Stimulated activated naive B cell treated with anti-CD40 and anti-IgM and Interleukin-4, amounts not matched to agents 10 μg/mL and 1 μg/mL and 100 μg/mL, for 72 hours (primary cell): ENCODE measurements around the gene NOP16.
A peak's percentile ranks its signal among the peaks of the same experiment; 100 is the strongest.

Experiments used
- ATAC-seq, 2 donors: fragments of 150-1000 bp; cut with Tn5 transposase; replicated peaks; 2 replicates each; pipeline ENCODE4 v1.10.0; 2021; ENCODE audit warnings: moderate library complexity in 1 of 2
- DNase-seq: peaks from one replicate; pipeline ENCODE4 v3.0.0; 2021
- H3K27ac Mint-ChIP-seq: one replicate; pipeline ENCODE4 v1.8.0; 2022; ENCODE audit warnings: mild to moderate bottlenecking, mixed read lengths
- H3K27me3 Mint-ChIP-seq, 2 donors: one replicate each; pipeline ENCODE4 v1.8.0; 2022; ENCODE audit warnings: mixed read lengths in 2 of 2
- H3K36me3 Mint-ChIP-seq, 2 donors: one replicate each; pipeline ENCODE4 v1.8.0; 2022; ENCODE audit warnings: mixed read lengths in 2 of 2, mild to moderate bottlenecking in 1 of 2
- H3K4me1 Mint-ChIP-seq, 2 donors: one replicate each; pipeline ENCODE4 v1.8.0; 2022; ENCODE audit warnings: mixed read lengths in 2 of 2, mild to moderate bottlenecking in 1 of 2
- H3K4me3 Mint-ChIP-seq, 2 donors: one replicate each; pipeline ENCODE4 v1.8.0; 2022; ENCODE audit warnings: mild to moderate bottlenecking in 2 of 2, mixed read lengths in 2 of 2, moderate library complexity in 1 of 2
- H3K9me3 Mint-ChIP-seq, 2 donors: one replicate each; pipeline ENCODE4 v1.8.0; 2022; ENCODE audit warnings: mixed read lengths in 2 of 2, mild to moderate bottlenecking in 1 of 2

NOP16 gene

GRCh38 chr5:176405656-176406435 lies 17.4 kb upstream of the NOP16 start:
- Mint-ChIP-seq H3K36me3 (peaks cover 15 to 35% of the 10 kb centered on the region in 2 donors), H3K4me1 (peaks cover 3% of the 10 kb centered on the region in 2 donors), H3K9me3 (no peaks in the 10 kb centered on the region), H3K27me3 (no peaks in the 10 kb centered on the region), H3K4me3 (no peak overlapping the region), H3K27ac (no peak overlapping the region)
- no peak for ATAC-seq
- no peak for DNase-seq

DNA sequence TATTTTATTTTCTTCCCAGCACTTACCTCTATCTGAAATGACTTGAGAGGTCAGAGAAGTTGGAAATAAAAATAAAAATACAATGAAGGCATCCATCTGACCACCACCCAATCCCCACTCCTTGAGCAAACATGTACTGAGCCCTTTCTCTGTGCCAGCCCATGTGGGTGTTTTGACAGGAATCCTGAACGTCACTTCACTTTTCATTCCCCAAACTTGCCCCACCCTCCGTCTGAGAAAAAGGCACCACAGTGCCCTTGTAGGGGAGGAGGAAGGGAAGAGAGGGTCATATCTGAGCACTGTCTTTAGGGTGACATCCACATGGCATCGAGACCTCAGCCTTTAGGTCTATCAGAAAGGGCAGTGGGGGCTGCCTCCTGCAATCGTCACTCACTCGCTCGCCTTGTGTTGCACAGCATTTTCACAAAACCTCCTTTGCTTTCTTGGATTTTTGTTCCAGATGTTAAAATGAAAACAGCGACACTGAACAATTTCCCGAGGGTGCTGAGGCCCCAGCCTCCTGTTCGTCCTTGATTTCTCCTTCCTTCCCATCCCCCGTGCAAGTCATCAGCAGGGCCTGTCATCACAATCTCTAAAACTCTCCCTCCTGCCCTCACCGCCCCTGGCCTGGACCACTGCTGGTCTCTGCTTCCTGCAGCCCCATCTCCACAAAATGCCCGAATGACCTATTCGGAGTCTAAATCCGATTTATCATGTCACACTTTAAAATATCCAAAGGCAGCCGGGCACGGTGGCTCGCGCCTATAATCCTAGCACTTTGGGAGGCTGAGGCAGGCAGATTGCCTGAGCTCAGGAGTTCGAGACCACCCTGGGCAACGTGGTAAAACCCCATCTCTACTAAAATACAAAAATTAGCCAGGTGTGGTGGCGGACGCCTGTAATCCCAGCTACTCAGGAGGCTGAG lies 13.1 kb upstream of the NOP16 start:
- H3K4me3 Mint-ChIP-seq, result no peak overlapping the region
- H3K27me3 Mint-ChIP-seq, result no peaks in the 10 kb centered on the region
- peaks cover 15 to 47% of the 10 kb centered on the region in 2 donors for H3K36me3 Mint-ChIP-seq
- H3K27ac Mint-ChIP-seq, result no peak overlapping the region
- no peak for DNase-seq
- no peaks in the 10 kb centered on the region for H3K9me3 Mint-ChIP-seq
- peaks cover 0 to 4% of the 10 kb centered on the region in 2 donors for H3K4me1 Mint-ChIP-seq
- no peak for ATAC-seq

GRCh38 chr5:176400382-176401156 lies 12.2 kb upstream of the NOP16 start:
- DNase-seq, result no peak
- no peak for ATAC-seq
- H3K4me1 Mint-ChIP-seq, result peaks cover 0 to 4% of the 10 kb centered on the region in 2 donors
- H3K27me3 Mint-ChIP-seq, result no peaks in the 10 kb centered on the region
- H3K4me3 Mint-ChIP-seq, result no peak overlapping the region
- no peaks in the 10 kb centered on the region for H3K9me3 Mint-ChIP-seq
- peaks cover 19 to 42% of the 10 kb centered on the region in 2 donors for H3K36me3 Mint-ChIP-seq
- peak overlapping the region; percentile 63 for H3K27ac Mint-ChIP-seq

DNA sequence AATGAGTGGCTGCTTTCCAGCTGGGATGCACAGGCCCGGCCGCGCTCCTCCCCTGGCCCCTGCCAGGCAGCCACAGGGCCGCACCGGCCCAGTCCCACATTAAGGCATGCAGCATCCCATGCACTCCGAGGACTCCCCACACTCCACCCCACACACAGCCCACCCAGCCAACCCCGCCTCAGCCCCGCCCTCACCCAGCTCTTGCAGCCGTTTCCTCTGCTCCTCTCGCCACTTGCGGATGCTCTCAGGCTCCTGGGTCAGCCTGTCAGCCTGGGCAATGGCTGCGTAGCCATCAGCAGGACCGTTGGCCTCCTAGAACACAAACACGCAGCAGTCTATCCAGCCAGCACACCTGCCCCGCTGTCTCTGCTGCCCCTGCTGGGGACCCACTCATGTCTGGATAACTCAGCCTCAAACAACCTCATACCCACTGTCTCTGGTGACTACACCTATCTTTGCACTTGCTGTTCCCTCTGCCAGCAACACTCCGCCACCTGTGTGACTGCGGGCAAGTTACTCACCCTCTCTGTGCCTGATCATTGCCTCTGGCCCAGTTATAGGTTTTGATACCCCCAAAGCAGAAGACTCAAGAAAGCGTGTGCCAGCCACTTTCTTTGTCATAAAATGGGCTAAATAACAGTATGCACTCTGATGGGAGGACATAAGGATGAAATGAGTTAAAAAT lies 9.5 kb upstream of the NOP16 start:
- DNase-seq (no peak), ATAC-seq (no peak)
- no peaks in the 10 kb centered on the region for H3K27me3 Mint-ChIP-seq
- H3K4me1 Mint-ChIP-seq, result peaks cover 0 to 4% of the 10 kb centered on the region in 2 donors
- H3K4me3 Mint-ChIP-seq, result no peak overlapping the region
- peaks cover 21 to 54% of the 10 kb centered on the region in 2 donors for H3K36me3 Mint-ChIP-seq
- H3K27ac Mint-ChIP-seq, result no peak overlapping the region
- H3K9me3 Mint-ChIP-seq, result no peaks in the 10 kb centered on the region

GRCh38 chr5:176396330-176396729 lies 7.9 kb upstream of the NOP16 start:
- Mint-ChIP-seq H3K4me3 (no peak overlapping the region), H3K4me1 (peaks cover 4 to 9% of the 10 kb centered on the region in 2 donors), H3K27ac (no peak overlapping the region), H3K36me3 (peaks cover 24 to 57% of the 10 kb centered on the region in 2 donors), H3K9me3 (no peaks in the 10 kb centered on the region), H3K27me3 (no peaks in the 10 kb centered on the region)
- ATAC-seq (no peak), DNase-seq (no peak)

GRCh38 chr5:176394881-176395675 lies 6.7 kb upstream of the NOP16 start:
- DNase-seq, result no peak
- peaks cover 30 to 60% of the 10 kb centered on the region in 2 donors for H3K36me3 Mint-ChIP-seq
- peak overlapping the region; percentile 31 for H3K27ac Mint-ChIP-seq
- no peaks in the 10 kb centered on the region for H3K9me3 Mint-ChIP-seq
- H3K27me3 Mint-ChIP-seq, result no peaks in the 10 kb centered on the region
- ATAC-seq, result no peak
- H3K4me1 Mint-ChIP-seq, result peaks cover 0 to 13% of the 10 kb centered on the region in 2 donors
- H3K4me3 Mint-ChIP-seq, result no peak overlapping the region

DNA sequence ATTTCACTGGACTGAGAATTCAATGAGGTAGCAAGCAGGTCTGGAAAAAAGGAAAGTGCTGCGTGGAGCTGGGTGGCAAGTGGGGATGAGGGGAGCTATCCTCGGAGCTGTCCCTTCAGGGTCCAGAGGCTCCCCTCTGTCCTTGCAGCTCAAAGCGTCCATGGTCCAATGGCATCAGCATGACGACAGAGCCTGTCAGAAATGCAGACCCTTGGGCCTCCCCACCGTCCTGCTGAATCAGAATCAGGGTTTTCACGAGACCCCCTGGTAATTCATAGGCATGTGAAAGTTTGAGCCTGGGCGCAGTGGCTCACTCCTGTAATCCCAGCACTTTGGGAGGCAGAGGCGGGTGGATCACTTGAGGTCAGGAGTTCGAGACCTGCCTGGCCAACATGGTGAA lies 5.7 kb upstream of the NOP16 start:
- Mint-ChIP-seq H3K4me1 (peaks cover 2 to 18% of the 10 kb centered on the region in 2 donors), H3K4me3 (no peak overlapping the region), H3K9me3 (no peaks in the 10 kb centered on the region), H3K36me3 (peaks cover 30 to 62% of the 10 kb centered on the region in 2 donors), H3K27ac (no peak overlapping the region), H3K27me3 (no peaks in the 10 kb centered on the region)
- no peak for DNase-seq
- ATAC-seq, result no peak

GRCh38 chr5:176392526-176392925 lies 4.1 kb upstream of the NOP16 start:
- ATAC-seq, result no peak
- H3K27me3 Mint-ChIP-seq, result no peaks in the 10 kb centered on the region
- H3K36me3 Mint-ChIP-seq, result peaks cover 35 to 62% of the 10 kb centered on the region in 2 donors

GRCh38 chr5:176391999-176392398 lies 3.6 kb upstream of the NOP16 start:
- no peak overlapping the region for H3K4me3 Mint-ChIP-seq

More at GRCh38 chr5:176392526-176392925, 4.1 kb upstream of the NOP16 start:
- Mint-ChIP-seq H3K4me1 (peaks cover 4 to 25% of the 10 kb centered on the region in 2 donors), H3K4me3 (no peak overlapping the region), H3K9me3 (no peaks in the 10 kb centered on the region), H3K27ac (peak overlapping the region; percentile 67)
- DNase-seq, result no peak

DNA sequence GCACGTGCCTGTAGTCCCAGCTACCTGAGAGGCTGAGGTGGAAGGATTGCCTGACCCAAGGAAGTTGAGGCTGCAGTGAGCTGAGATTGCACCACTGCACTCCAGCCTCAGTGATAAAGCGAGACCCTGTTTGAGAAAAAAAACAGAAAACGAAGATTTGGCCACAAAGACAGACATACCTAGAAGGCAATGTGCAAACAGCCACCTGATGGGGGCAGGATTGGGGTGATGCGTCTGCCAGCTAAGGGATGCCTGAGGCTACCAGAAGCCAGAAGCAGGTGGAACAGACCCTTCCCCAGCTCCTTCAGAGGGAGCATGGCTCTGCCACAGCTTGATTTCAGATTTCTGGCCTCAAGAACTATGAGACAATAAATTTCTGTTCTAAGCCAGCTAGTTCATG lies 3.1 kb upstream of the NOP16 start:
- H3K36me3 Mint-ChIP-seq, result peaks cover 35 to 66% of the 10 kb centered on the region in 2 donors
- DNase-seq (no peak), ATAC-seq (no peak)
- peak overlapping the region; percentile 71 for H3K27ac Mint-ChIP-seq
- no peaks in the 10 kb centered on the region for H3K9me3 Mint-ChIP-seq
- H3K27me3 Mint-ChIP-seq, result no peaks in the 10 kb centered on the region
- H3K4me1 Mint-ChIP-seq, result peaks cover 13 to 35% of the 10 kb centered on the region in 2 donors
- no peak overlapping the region for H3K4me3 Mint-ChIP-seq

More at GRCh38 chr5:176391999-176392398, 3.6 kb upstream of the NOP16 start:
- H3K4me1 Mint-ChIP-seq, result peaks cover 8 to 30% of the 10 kb centered on the region in 2 donors
- DNase-seq (no peak), ATAC-seq (no peak)
- H3K27ac Mint-ChIP-seq, result peak overlapping the region; percentile 67
- peaks cover 36 to 66% of the 10 kb centered on the region in 2 donors for H3K36me3 Mint-ChIP-seq
- no peaks in the 10 kb centered on the region for H3K27me3 Mint-ChIP-seq
- H3K9me3 Mint-ChIP-seq, result no peaks in the 10 kb centered on the region

GRCh38 chr5:176389135-176390123 lies 1.0 kb upstream of the NOP16 start:
- H3K27ac Mint-ChIP-seq, result peak overlapping the region; percentile 99
- H3K9me3 Mint-ChIP-seq, result no peaks in the 10 kb centered on the region
- peaks cover 40 to 65% of the 10 kb centered on the region in 2 donors for H3K36me3 Mint-ChIP-seq
- H3K4me3 Mint-ChIP-seq, result peak overlapping the region; percentile 98 to 100
- H3K4me1 Mint-ChIP-seq, result peaks cover 22 to 53% of the 10 kb centered on the region in 2 donors
- H3K27me3 Mint-ChIP-seq, result no peaks in the 10 kb centered on the region
- no peak for DNase-seq
- ATAC-seq, result peak; percentile 53

DNA sequence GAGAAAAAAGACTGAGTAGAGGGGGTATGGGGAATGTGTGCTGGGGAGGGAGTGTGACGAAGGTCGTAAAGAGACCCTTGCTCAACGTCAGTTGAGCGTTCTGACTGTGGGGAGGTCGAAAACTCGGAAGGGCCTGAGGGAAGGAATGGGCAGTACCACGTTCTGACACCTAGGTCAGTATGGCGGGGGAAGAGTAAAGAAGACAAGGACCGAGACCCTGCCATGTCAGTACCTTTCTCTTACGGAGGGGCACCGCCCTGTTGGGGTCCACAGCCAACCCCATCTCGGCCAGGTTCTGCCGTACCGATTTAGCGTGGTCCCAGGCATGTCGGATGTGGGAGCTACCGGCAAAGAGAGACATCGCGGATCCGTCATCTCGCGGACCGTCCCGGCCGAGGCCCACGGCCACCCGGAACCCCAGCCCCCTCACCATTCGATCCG lies 375 bp downstream of the NOP16 start:
- Mint-ChIP-seq H3K4me3 (peak overlapping the region; percentile 98 to 100), H3K4me1 (peaks cover 22 to 53% of the 10 kb centered on the region in 2 donors), H3K27me3 (no peaks in the 10 kb centered on the region), H3K27ac (peak overlapping the region; percentile 99), H3K9me3 (no peaks in the 10 kb centered on the region), H3K36me3 (peaks cover 44 to 75% of the 10 kb centered on the region in 2 donors)
- DNase-seq, result no peak
- no peak for ATAC-seq
